CD4-positive, alpha-beta T cell treated with Interleukin-1 beta for 1 hour (primary cell): Measurements from ENCODE around the gene TMC2.
"Not testable (repeated sequence)": the region's sequence is repeated elsewhere in the genome, so short reads cannot be mapped to it uniquely, and the experiment has no call there.

Experiments
- DNase-seq, 2 donors: peaks; one replicate each; pipeline ENCODE4 v3.0.0-alpha.2; 2020 to 2022

Gene TMC2

GRCh38 chr20:2673453-2673852 lies 137.1 kb downstream of the TMC2 start:
- no peak for DNase-seq

DNA sequence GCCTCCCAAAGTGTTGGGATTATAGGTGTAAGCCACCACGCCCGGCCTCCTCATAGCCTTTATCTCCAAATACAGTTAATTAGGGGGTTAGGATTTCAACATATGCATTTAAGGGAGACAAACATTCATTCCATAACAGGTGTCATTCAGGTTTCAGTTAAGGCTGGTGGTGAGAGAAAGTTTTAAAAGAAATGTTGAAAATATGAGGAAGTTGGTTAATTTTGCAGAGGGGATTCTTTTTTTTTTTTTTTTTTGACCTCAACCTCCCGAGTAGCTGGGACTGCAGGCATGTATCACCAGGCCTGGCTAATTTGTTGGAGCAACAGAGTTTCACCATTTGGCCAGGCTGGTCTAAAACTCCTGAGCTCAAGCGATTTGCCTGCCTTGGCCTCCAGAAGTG lies 143.7 kb downstream of the TMC2 start:
- no peak for DNase-seq

GRCh38 chr20:2682040-2682439 lies 145.7 kb downstream of the TMC2 start:
- not testable (repeated sequence) for DNase-seq

GRCh38 chr20:2684817-2685216 lies 148.4 kb downstream of the TMC2 start:
- DNase-seq = peak in 1 of 2 donors; percentile 22

DNA sequence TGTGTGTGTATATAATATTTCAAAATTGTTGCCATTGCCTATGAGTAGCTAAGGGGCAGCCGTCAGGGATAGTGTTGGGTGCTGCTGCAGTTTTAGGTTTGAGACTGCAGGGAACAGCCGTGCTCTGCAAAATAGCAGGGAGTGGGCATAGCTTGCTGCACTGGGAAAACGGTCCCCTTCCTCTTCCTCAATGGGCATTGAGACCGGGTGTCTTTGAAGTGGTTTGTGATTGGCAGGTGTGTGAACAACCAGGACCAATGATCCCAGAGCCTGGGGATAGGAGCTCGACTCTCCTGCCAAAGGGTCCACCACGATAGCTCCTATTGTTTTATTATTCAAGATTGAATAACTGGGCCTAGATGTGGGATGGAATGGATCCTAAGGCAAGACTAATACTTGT lies 151.1 kb downstream of the TMC2 start:
- DNase-seq = no peak

GRCh38 chr20:2688041-2688591 lies 151.7 kb downstream of the TMC2 start:
- peak; percentile 81 for DNase-seq

DNA sequence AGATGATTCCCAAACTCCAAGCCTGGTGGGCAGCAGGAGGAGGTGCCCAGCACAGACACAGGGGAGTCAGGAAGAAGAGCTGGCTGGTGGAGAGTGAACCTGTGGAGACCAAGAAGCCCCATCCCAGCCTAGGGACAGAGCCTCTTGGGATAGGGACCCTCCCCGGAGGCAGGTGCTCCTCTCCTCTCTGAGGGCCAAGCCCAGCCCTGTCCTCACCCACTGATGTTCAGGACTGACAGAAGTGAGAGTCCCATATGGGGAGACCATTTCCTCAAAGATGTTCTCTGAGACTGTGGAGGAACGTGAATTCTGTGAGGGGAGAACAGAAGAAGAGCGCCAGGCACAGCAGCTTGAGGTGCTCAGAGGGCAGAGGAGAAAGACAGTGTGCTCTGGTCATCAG lies 153.8 kb downstream of the TMC2 start:
- DNase-seq = no peak

DNA sequence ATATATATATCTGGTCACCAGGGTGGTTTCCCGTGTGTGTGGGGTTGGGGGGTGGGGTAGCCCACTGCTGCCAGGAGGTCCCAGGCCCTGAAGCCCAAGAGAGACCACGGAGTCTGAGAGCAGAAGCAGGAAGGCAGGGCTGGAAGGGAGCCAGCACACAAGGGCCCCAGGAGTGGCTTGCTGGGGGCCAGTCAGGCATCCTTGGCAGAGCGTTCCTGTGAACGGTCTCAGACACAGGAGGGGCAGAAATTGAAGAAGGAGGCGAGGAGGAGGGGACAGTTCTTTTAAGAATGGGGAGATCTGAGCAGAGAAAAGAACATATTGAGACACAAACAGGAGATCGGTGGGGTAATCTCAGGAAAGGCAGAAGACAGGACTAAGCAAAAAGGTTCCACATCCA lies 154.3 kb downstream of the TMC2 start:
- no peak for DNase-seq

DNA sequence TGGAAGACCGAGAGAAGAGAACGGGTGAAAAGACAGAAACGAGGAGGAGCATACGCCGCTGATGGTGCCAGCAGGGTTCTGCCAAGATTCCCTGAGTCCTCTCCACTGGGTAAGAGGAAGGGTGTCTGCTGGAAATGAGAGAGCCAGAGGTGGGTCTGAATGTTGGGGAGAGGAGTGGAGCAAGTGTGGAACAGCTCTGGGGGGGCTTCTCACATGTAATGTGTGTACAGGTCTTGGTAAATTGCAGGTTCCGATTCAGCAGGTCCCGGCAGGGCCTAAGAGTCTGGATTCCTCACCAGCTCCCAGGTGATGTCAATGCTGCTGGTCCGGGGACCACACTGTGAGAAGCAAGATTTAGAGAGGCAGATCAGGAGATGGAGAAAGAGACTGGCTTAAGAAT lies 154.8 kb downstream of the TMC2 start:
- DNase-seq = no peak
